Ovary (tissue), 9 donors: Measurements from ENCODE around the gene YES1. TPM values are rescaled to one million over a fixed set of nuclear protein-coding genes. Genes with fewer than 3 reads are reported as not detected.
"Not testable (repeated sequence)": the region's sequence is repeated elsewhere in the genome, so short reads cannot be mapped to it uniquely, and the experiment has no call there.

Experiments used
- DNase-seq, 5 donors: peaks; one replicate each; pipeline ENCODE4 v3.0.0-alpha.2; 2019 to 2020
- H3K27ac ChIP-seq, 2 donors: fragments of 200-600 bp; one replicate each; pipeline versions ENCODE4 v1.5.1 to v1.8.0; 2019 to 2022
- H3K27me3 ChIP-seq: fragments of 200-600 bp; one replicate; pipeline ENCODE4 v1.8.0; 2022
- H3K36me3 ChIP-seq: fragments of 200-600 bp; sonication (generic); one replicate; pipeline ENCODE4 v1.5.1; 2019
- H3K4me1 ChIP-seq: one replicate; pipeline ENCODE4 v1.8.1; 2013; ENCODE audit warnings: mild to moderate bottlenecking, moderate library complexity; ENCODE audit not compliant: insufficient read depth
- H3K4me3 ChIP-seq: fragments of 200-600 bp; sonication (generic); one replicate; pipeline ENCODE4 v1.5.1; 2017
- H3K9me3 ChIP-seq, 2 donors: fragments of 200-600 bp in 1 of 2; sonication (generic) in 1 of 2; one replicate each; pipeline versions ENCODE4 v1.5.1 to v1.8.1; 2013 to 2019; ENCODE audit warnings: mild to moderate bottlenecking in 1 of 2, moderate library complexity in 1 of 2
- CTCF ChIP-seq, 3 donors: fragments of 450-650 bp in 2 of 3; fragments of 200-600 bp in 1 of 3; IDR thresholded peaks; one replicate each; pipeline versions ENCODE4 v1.5.1 to v1.8.0; 2016 to 2022; ENCODE audit warnings: antibody characterized with exemption in 3 of 3, mild to moderate bottlenecking in 1 of 3
- EP300 ChIP-seq: sonication (generic); formaldehyde crosslinking; IDR thresholded peaks from one replicate; pipeline ENCODE4 v1.6.1; 2017; ENCODE audit warnings: antibody characterized with exemption
- POLR2A ChIP-seq: fragments of 450-650 bp; IDR thresholded peaks from one replicate; pipeline ENCODE4 v1.6.1; 2017; ENCODE audit warnings: antibody characterized with exemption, mild to moderate bottlenecking, moderate library complexity
- WGBS, 3 donors: extraction: QIAGEN DNeasy Blood & Tissue Kit in 1 of 3; methylation state at CpG; one replicate each; pipeline versions ENCODE4 v1.1.5 to v1.1.7; 2013 to 2017; 5-methylcytosine and 5-hydroxymethylcytosine counted together
- intact Hi-C, 4 donors: fragments of 100-400 bp; cut with DNase I; formaldehyde crosslinking; loops; one replicate each; pipeline versions ENCODE4 v1.11.0 to v1.15.1; 2022 to 2023
- polyA plus RNA-seq, 2 donors: library from polyadenylated mRNA; stranded (reverse); fragments of 200-250 nt in 1 of 2; fragments of 350-450 nt in 1 of 2; fragmentation: Illumina TruSeq in 1 of 2; extraction: RNeasy Lipid Tissue Mini Kit (QIAGEN cat#74804) in 1 of 2; gene quantifications; one replicate each; pipeline ENCODE4 v1.2.3, GENCODE V29; 2013 to 2014
- total RNA-seq, 7 donors: library from RNA; depleted of rRNA in 2 of 7; stranded (reverse); fragments of >200 nt in 2 of 7; fragmentation: NEBNext Ultra II Directional in 3 of 7; extraction: Animal tissue kit (Norgen Biotek cat#: 25700) in 3 of 7; gene quantifications; one replicate each; pipeline versions ENCODE4 v1.1.0 to v1.2.4, GENCODE V29; 2016 to 2023
- donor health status: DM: no; HTN: no; CAD: no; lungs with moderate emphysema.
- donor health status: DM: no; HTN: no; CAD: no.
- donor health status: Bipolar disorder and iron deficiency.
- donor health status: DM: yes; HTN: yes; CAD: no.
- donor health status: DM: no; HTN: no; CAD: no.
- donor health status: DM: yes; HTN: yes; CAD: no.

Gene YES1
- total and polyA plus RNA-seq, 9 donors, result 14.3 to 95.1 (median 34.6) TPM

GRCh38 chr18:813172-814071 lies 1.4 kb upstream of the YES1 start:
- no peaks in the 10 kb centered on the region for H3K27me3 ChIP-seq
- 54 to 55% (median 54%) methylated on average over 18 of the region's 18 CpGs for WGBS, 3 donors
- intact Hi-C loops, result no loop called here
- peaks cover 2% of the 10 kb centered on the region for H3K4me1 ChIP-seq
- no peak for DNase-seq
- no peaks in the 10 kb centered on the region for H3K9me3 ChIP-seq
- peak overlapping the region; percentile 93 for H3K4me3 ChIP-seq
- no peak for TF ChIP-seq CTCF (IDR thresholded peaks at IDR 0.05)
- TF ChIP-seq POLR2A, result no peak
- TF ChIP-seq EP300, result no peak
- H3K36me3 ChIP-seq, result no peaks in the 10 kb centered on the region
- H3K27ac ChIP-seq, result peak overlapping the region; percentile 89 to 95

GRCh38 chr18:812376-813171 lies 532 bp upstream of the YES1 start:
- WGBS, 3 donors, result 1% methylated on average over 32 to 66 of the region's 66 CpGs
- Histone ChIP-seq H3K36me3 (no peaks in the 10 kb centered on the region), H3K27me3 (no peaks in the 10 kb centered on the region), H3K9me3 (no peaks in the 10 kb centered on the region), H3K4me1 (peaks cover 4% of the 10 kb centered on the region), H3K27ac (peak overlapping the region; percentile 89 to 95), H3K4me3 (peak overlapping the region; percentile 93)
- intact Hi-C loops, result no loop called here
- TF ChIP-seq POLR2A (peak; percentile 6), EP300 (no peak)
- peak; percentile 79 to 87 (median 82) for DNase-seq

GRCh38 chr18:811182-811891 lies 705 bp downstream of the YES1 start:
- Histone ChIP-seq H3K36me3 (no peaks in the 10 kb centered on the region), H3K27ac (peak overlapping the region; percentile 89 to 95), H3K9me3 (no peaks in the 10 kb centered on the region), H3K4me3 (peak overlapping the region; percentile 93), H3K4me1 (peaks cover 4% of the 10 kb centered on the region), H3K27me3 (no peaks in the 10 kb centered on the region)
- 0 to 1% (median 1%) methylated on average over 30 of the region's 30 CpGs for WGBS, 3 donors
- DNase-seq, result no peak
- intact Hi-C loops, result no loop called here
- TF ChIP-seq CTCF (IDR thresholded peaks at IDR 0.05), result no peak
- no peak for TF ChIP-seq POLR2A

- WGBS, 3 donors, result 67 to 75% (median 71%) methylated on average over 6 of the region's 6 CpGs
- intact Hi-C loops, result no loop called here
- no peaks in the 10 kb centered on the region for H3K36me3 ChIP-seq
- H3K27ac ChIP-seq, result no peak overlapping the region
- peaks cover 4% of the 10 kb centered on the region for H3K4me1 ChIP-seq
- H3K27me3 ChIP-seq, result no peaks in the 10 kb centered on the region
- H3K4me3 ChIP-seq, result peak overlapping the region; percentile 8
- no peak for DNase-seq
- no peaks in the 10 kb centered on the region for H3K9me3 ChIP-seq
- TF ChIP-seq CTCF (IDR thresholded peaks at IDR 0.05) (no peak), POLR2A (no peak), EP300 (no peak)
These were observed 1.9 kb downstream of the YES1 start for GRCh38 chr18:809985-810642.

- H3K27ac ChIP-seq, H3K36me3 ChIP-seq, H3K4me3 ChIP-seq, H3K4me1 ChIP-seq, H3K9me3 ChIP-seq, DNase-seq, intact Hi-C loops, H3K27me3 ChIP-seq: not testable (repeated sequence)
- WGBS, 3 donors, result 95 to 97% (median 96%) methylated on average over 11 of the region's 11 CpGs
These were observed 2.8 kb downstream of the YES1 start for GRCh38 chr18:809228-809627.
